MM.1S (cell line): ENCODE measurements around the gene MYMX.
A peak's percentile ranks its signal among the peaks of the same experiment; 100 is the strongest.

ENCODE experiments used
- DNase-seq: peaks from one replicate; pipeline ENCODE4 v3.0.0-alpha.2; 2015
- H2AFZ ChIP-seq: fragments of 300-600 bp; sonication (generic); 2 replicates; pipeline ENCODE4 v1.6.0; 2016; ENCODE audit warnings: antibody characterized with exemption, low read length
- H3F3A ChIP-seq: fragments of 300-600 bp; sonication (generic); 2 replicates; pipeline ENCODE4 v1.6.1; 2016; ENCODE audit warnings: mild to moderate bottlenecking, antibody characterized with exemption, low read length, moderate library complexity, mixed read lengths; ENCODE audit not compliant: insufficient read depth
- H3K27ac ChIP-seq: fragments of 300-600 bp; sonication (generic); 2 replicates; pipeline ENCODE4 v1.5.1; 2016; ENCODE audit warnings: mild to moderate bottlenecking, low read length
- H3K27me3 ChIP-seq: fragments of 300-600 bp; sonication (generic); replicated peaks from 2 replicates; pipeline ENCODE4 v1.6.0; 2016; ENCODE audit warnings: low read length; ENCODE audit not compliant: insufficient read depth
- H3K36me3 ChIP-seq: fragments of 300-600 bp; sonication (generic); replicated peaks from 2 replicates; pipeline ENCODE4 v1.6.1; 2016; ENCODE audit warnings: mild to moderate bottlenecking, low read length, mixed read lengths; ENCODE audit not compliant: insufficient read depth
- H3K4me1 ChIP-seq: fragments of 300-600 bp; sonication (generic); 2 replicates; pipeline ENCODE4 v1.6.1; 2016; ENCODE audit warnings: low read length, mixed read lengths
- H3K4me2 ChIP-seq: fragments of 300-600 bp; sonication (generic); 2 replicates; pipeline ENCODE4 v1.6.0; 2016; ENCODE audit warnings: low read depth, low read length
- H3K4me3 ChIP-seq: fragments of 300-600 bp; sonication (generic); 2 replicates; pipeline ENCODE4 v1.5.1; 2016; ENCODE audit warnings: low read length, mixed read lengths
- H3K79me2 ChIP-seq: fragments of 300-600 bp; sonication (generic); 2 replicates; pipeline ENCODE4 v1.6.1; 2016; ENCODE audit warnings: mixed run types, low read length, mixed read lengths
- H3K9ac ChIP-seq: fragments of 300-600 bp; sonication (generic); 2 replicates; pipeline ENCODE4 v1.6.1; 2016; ENCODE audit warnings: low read length, mixed read lengths
- H3K9me2 ChIP-seq: fragments of 300-600 bp; sonication (generic); replicated peaks from 2 replicates; pipeline ENCODE4 v1.6.1; 2016; ENCODE audit warnings: mild to moderate bottlenecking, low read length, mixed read lengths; ENCODE audit not compliant: insufficient read depth
- H3K9me3 ChIP-seq: fragments of 300-600 bp; sonication (generic); replicated peaks from 2 replicates; pipeline ENCODE4 v1.6.1; 2016; ENCODE audit warnings: mild to moderate bottlenecking, low read length, mixed read lengths; ENCODE audit not compliant: insufficient read depth
- H4K20me1 ChIP-seq: fragments of 300-600 bp; sonication (generic); 2 replicates; pipeline ENCODE4 v1.6.1; 2016; ENCODE audit warnings: mild to moderate bottlenecking, low read length, moderate library complexity, mixed read lengths; ENCODE audit not compliant: insufficient read depth
- CTCF ChIP-seq: fragments of 300-600 bp; sonication (generic); IDR thresholded peaks from 2 replicates; pipeline ENCODE4 v1.5.1; 2016; ENCODE audit warnings: antibody characterized with exemption, low read length, mixed read lengths
- EZH2 ChIP-seq: fragments of 300-600 bp; sonication (generic); optimal IDR thresholded peaks from 2 replicates; pipeline ENCODE3; 2017; ENCODE audit warnings: low read depth, mild to moderate bottlenecking, antibody characterized with exemption, low read length, mixed read lengths
- EZH2phosphoT487 ChIP-seq: fragments of 300-600 bp; sonication (generic); IDR thresholded peaks from 2 replicates; pipeline ENCODE4 v1.6.1; 2018; ENCODE audit warnings: antibody characterized with exemption, low read length

MYMX gene

GRCh38 chr6:44265007-44265721 lies 48.4 kb downstream of the MYMX start, which contains the start of gene NFKBIE:
TSS of gene NFKBIE (minus strand) at chr6:44265551. CDS start at chr6:44265346, 205 bp downstream.
- DNase-seq: peak; percentile 84

GRCh38 chr6:44265722-44266233 lies 49.1 kb downstream of the MYMX start:
- H3K27ac ChIP-seq: peak overlapping the region; percentile 91; the same call in 1 of the 2 replicates
- H3K36me3 ChIP-seq: no peaks in the 10 kb centered on the region
- no peaks in the 10 kb centered on the region for H4K20me1 ChIP-seq
- H3K4me2 ChIP-seq: peak overlapping the region; percentile 92
- H3K4me3 ChIP-seq: peak overlapping the region; percentile 95; the same call in 1 of the 2 replicates
- H3K9me3 ChIP-seq: no peaks in the 10 kb centered on the region
- peaks cover 19% of the 10 kb centered on the region for H3K27me3 ChIP-seq
- no peak overlapping the region; the same call in 1 of the 2 replicates for H3K9ac ChIP-seq
- peaks cover 44% of the 10 kb centered on the region for H3K79me2 ChIP-seq
- H2AFZ ChIP-seq: peak overlapping the region; percentile 44
- DNase-seq: no peak
- no peaks in the 10 kb centered on the region for H3K9me2 ChIP-seq
- peaks cover 39% of the 10 kb centered on the region for H3F3A ChIP-seq
- H3K4me1 ChIP-seq: peaks cover 35% of the 10 kb centered on the region
- TF ChIP-seq EZH2phosphoT487: no peak
- no peak for TF ChIP-seq CTCF
- no peak for TF ChIP-seq EZH2

More at GRCh38 chr6:44265007-44265721, 48.4 kb downstream of the MYMX start, which contains the start of gene NFKBIE:
- Histone ChIP-seq H3K9ac (peak within 1 kb of the TSS; percentile 83), H3K9me3 (no peaks in the 10 kb centered on the region), H2AFZ (peak within 1 kb of the TSS; percentile 54), H4K20me1 (no peaks in the 10 kb centered on the region), H3F3A (peaks cover 39% of the 10 kb centered on the region), H3K4me1 (peaks cover 35% of the 10 kb centered on the region), H3K4me2 (peak within 1 kb of the TSS; percentile 92), H3K9me2 (no peaks in the 10 kb centered on the region), H3K79me2 (peaks cover 50% of the 10 kb centered on the region), H3K27ac (peak within 1 kb of the TSS; percentile 91; the same call in 1 of the 2 replicates), H3K27me3 (peaks cover 18% of the 10 kb centered on the region), H3K4me3 (peak within 1 kb of the TSS; percentile 95), H3K36me3 (no peaks in the 10 kb centered on the region; the same call in 1 of the 2 replicates)
- TF ChIP-seq EZH2 (no peak), CTCF (peak; percentile 42)

- H3K27me3 ChIP-seq: peaks cover 23% of the 10 kb centered on the region
- peaks cover 38% of the 10 kb centered on the region for H3K79me2 ChIP-seq
- no peak for TF ChIP-seq EZH2
- TF ChIP-seq CTCF: no peak
- no peak for TF ChIP-seq EZH2phosphoT487
- H3K9me3 ChIP-seq: no peaks in the 10 kb centered on the region
- H3K4me3 ChIP-seq: no peak overlapping the region
- peak overlapping the region; percentile 43; the same call in 1 of the 2 replicates for H3K27ac ChIP-seq
- no peak for DNase-seq
- peaks cover 39% of the 10 kb centered on the region for H3F3A ChIP-seq
- no peaks in the 10 kb centered on the region for H3K9me2 ChIP-seq
- H3K36me3 ChIP-seq: no peaks in the 10 kb centered on the region
- peak overlapping the region; percentile 92 for H3K4me2 ChIP-seq
- no peak overlapping the region for H3K9ac ChIP-seq
- peak overlapping the region; percentile 44; the same call in 1 of the 2 replicates for H2AFZ ChIP-seq
- H4K20me1 ChIP-seq: no peaks in the 10 kb centered on the region
- peaks cover 33% of the 10 kb centered on the region for H3K4me1 ChIP-seq
These were observed 49.6 kb downstream of the MYMX start for GRCh38 chr6:44266347-44266746.
